WI38 (cell line): Measurements from ENCODE around the gene CCDC117.
"Not testable (repeated sequence)": the region's sequence is repeated elsewhere in the genome, so short reads cannot be mapped to it uniquely, and the experiment has no call there.

Experiments used
- H3K4me3 ChIP-seq: 2 replicates; pipeline ENCODE4 v1.5.1; 2011; ENCODE audit warnings: low read depth, mild to moderate bottlenecking, control low read depth, low read length
- TF ChIP-seq, protein P1 (sequence below): IDR thresholded peaks from 2 replicates; pipeline ENCODE4 v1.5.1; 2012; ENCODE audit warnings: low read depth, mild to moderate bottlenecking, control low read depth, low read length

CCDC117 gene

DNA sequence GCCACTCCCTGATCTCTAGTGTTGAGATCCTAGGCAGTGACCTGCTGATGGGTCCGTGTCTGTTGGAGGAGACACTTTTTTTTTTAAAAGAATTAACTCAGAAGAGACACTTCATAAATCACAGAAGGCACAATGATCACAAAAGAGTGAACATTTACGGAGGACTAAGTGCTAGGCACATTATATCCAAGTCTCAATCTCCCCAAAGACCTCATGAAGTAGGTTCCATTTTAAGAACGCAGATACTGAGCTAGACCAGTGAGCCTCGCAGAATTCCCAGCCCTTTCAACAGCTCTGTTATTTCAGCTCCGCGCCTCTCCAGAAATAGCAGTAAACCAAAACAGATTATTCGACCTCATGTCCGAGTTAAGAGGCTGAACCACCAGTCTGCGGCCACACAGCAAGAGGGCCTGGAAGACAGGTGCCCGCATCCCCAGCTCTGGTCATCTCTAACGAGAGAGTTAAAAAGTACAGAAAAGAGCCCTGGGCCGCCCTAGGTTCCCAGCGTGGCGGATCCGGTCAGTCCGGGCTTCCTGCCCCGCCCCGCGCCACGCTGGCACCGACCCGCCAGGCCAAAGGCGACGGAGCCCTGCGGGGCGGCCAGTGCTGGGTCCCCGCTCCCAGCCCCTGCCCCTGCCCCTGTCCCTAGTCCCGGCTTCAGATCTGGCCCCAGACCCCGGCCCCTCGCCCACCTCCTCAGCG, 27.3 kb downstream of the CCDC117 start:
- TF ChIP-seq, protein P1, sequence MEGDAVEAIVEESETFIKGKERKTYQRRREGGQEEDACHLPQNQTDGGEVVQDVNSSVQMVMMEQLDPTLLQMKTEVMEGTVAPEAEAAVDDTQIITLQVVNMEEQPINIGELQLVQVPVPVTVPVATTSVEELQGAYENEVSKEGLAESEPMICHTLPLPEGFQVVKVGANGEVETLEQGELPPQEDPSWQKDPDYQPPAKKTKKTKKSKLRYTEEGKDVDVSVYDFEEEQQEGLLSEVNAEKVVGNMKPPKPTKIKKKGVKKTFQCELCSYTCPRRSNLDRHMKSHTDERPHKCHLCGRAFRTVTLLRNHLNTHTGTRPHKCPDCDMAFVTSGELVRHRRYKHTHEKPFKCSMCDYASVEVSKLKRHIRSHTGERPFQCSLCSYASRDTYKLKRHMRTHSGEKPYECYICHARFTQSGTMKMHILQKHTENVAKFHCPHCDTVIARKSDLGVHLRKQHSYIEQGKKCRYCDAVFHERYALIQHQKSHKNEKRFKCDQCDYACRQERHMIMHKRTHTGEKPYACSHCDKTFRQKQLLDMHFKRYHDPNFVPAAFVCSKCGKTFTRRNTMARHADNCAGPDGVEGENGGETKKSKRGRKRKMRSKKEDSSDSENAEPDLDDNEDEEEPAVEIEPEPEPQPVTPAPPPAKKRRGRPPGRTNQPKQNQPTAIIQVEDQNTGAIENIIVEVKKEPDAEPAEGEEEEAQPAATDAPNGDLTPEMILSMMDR: no peak
- peak overlapping the region; percentile 98 for H3K4me3 ChIP-seq

DNA sequence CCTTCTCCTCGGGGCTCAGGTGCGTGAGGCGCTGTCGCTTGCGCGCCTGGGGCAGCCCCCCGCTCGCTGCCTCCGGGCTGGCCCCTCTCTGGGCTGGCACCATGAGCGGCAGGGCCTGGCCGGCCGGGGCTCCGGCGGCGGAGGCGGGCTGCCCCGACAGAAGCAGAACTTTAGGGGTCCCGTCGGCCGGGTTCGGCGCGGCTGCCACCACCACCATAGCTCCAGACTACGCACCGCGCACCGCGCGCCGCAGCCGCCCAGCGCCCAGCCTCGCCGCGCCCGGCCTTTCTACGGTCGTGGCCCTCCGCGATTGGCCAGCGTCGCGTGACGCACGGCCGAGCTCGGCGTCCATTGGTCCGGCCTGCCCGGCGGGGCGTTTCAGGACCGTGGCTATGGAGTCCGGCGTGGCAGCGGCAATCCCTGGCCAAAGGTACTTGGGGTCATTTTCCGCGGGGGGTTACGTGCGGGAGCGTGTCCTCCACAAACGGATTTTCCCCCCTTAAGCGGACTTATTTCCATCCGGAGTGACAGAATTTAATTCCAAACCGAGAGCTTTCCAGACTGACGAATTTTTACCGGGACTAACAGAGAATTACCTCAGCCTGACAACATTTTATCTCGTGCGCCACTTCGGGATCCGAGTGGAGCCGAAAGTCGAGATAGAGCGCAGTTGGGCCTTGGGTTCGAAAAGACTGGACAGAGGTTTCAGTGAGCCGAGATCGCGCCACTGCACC, 28.0 kb downstream of the CCDC117 start, which contains the start of gene XBP1:
Gene XBP1 (minus strand): TSS at position 262 of the 734 bp plus-strand sequence.
- H3K4me3 ChIP-seq: peak within 1 kb of the TSS; percentile 98
- TF ChIP-seq, protein P1: no peak

DNA sequence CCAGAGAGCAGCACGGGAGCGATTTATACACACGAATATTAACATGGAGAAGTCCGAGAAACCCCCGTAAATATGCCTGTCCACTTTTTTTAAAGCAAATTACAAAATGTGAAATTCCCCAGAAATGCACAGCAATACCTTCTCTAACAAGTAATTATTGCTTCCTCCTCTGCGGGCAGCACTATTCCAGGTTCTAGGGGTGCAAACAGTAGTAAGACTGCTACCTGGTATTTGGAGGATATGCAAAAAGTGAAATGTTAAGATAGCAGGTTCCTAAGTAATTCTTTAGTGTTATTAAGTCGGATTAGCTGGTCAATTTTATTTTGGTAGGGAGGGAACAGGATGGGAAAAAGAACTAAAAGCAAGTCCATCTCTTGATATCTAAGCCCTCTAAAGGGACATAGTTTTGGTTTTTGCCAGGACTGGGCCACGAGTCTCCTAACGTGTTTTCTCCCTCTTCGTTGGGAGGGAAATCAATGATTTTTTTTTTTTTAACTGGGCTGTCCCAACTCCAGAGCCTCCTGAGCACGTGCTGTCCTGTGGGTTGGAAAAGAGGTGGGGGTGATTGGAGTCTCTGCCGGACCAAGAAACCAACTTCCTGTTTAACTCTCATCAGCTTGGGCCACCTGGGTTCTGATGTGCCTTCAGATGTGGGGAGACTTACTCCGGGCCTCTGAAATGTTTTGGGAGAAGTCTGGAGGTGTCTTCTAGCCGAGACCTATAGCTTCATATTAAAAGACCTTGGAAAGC, 29.5 kb downstream of the CCDC117 start:
- H3K4me3 ChIP-seq: no peak overlapping the region
- TF ChIP-seq, protein P1: no peak

DNA sequence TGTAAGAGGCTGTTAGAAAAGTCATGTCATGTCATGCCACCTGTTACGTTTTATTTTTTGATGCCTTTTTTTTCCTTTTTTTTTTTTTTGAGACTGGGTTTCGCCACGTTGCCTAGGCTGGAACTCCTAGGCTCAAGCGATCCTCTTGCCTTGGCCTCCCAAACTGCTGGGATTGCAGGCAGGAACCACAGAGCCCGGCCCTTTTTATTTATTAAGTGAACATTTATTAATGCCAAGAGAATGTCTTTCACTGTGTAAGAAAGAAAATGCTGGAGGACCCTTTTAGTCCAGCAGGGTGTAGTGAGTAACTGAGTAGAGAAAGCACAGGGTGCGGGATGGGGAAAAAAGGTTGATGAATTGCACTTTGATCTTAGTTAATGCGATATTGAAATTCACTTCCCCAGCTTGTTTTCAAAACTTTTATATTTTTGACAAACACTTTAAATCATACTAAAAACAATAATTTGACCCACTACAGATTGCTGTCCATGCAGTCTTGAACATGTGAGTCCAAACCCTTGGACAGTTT, 30.2 kb downstream of the CCDC117 start:
- H3K4me3 ChIP-seq: no peak overlapping the region
- TF ChIP-seq, protein P1: no peak

DNA sequence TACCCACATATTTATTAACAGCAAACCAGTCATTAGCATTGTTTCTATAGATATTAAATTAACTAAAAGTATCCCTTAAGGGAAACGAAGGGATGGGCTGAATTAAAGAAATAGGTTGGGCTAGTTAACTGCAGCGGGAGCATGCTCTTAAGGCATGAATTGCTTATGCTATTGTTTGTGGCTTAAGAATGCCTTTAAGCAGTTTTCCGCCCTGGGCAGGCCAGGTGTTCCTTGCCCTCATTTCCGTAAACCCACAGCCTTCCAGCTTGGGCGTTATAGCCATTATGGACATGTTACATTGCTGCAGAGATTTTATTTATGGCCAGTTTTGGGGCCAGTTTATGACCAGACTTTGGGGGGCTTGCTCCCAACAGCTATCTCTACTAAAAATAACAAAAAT, 32.9 kb downstream of the CCDC117 start:
- H3K4me3 ChIP-seq: not testable (repeated sequence)

DNA sequence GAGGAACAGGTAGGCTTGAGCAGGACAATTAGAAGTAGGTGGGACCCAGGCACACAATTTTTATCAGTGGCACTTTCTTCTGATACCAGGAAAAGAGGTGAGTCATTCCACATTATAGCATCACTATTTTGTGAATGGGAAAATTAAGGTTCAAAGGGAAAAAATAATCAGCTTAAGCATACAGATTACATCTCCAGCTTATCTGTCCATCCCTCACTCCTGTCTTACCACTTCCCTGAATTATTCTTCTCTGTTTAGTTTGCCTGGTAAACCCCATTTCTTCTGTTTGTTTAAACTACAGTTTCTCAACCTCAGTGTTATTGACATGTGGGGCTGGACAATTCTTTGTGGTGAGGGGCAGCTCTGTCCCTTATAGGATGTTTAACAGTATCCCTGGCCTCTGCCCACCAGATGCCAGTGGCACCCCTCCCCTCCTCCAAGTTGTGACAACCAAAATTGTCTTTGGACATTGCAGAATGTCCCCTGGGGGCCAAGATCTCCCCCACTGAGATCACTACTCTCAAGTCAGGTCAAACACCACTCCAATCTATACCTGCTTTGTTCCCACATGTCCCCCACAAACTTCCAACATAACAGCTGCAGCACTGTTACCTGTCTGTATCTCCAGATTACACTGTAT, 36.3 kb downstream of the CCDC117 start:
- no peak overlapping the region for H3K4me3 ChIP-seq
- TF ChIP-seq, protein P1: no peak

DNA sequence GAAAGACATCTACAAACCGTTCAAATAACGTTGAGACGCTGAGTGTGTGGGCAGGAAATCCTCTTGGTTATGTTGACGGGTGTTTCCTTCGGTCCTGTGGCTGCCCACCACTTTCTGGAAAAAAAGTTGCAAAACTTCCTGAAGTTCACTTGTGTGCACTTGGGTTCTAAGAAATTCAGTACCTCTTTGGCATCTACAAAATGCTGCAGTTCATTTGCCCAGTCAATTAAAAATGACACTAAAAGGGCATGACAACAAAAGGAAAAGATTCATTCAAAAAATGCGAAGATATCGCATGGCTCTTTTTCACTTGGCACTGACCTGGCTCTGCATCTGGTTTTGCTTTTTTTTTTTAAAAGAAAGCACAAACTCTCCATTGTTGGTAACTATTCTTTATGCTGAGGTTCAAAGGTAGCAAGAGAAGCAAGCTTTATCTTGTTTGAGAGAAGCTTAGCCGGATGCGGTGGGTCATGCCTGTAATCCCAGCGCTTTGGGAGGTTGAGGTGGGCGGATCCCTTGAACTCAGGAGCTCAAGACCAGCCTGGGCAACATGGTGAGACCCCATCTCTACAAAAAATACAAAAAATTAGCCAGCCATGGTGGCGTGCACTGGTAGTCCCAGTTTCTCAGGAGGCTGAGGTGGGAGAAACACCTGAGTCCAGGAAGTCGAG, 38.5 kb downstream of the CCDC117 start:
- H3K4me3 ChIP-seq: no peak overlapping the region
- TF ChIP-seq, protein P1: no peak
